Ovary (tissue), 9 donors: ENCODE data around the gene TMUB2. TPM values are rescaled to one million over a fixed set of nuclear protein-coding genes. Genes with fewer than 3 reads are reported as not detected.

ENCODE experiments used
- DNase-seq, 5 donors: peaks; one replicate each; pipeline ENCODE4 v3.0.0-alpha.2; 2019 to 2020
- H3K27ac ChIP-seq, 2 donors: fragments of 200-600 bp; one replicate each; pipeline versions ENCODE4 v1.5.1 to v1.8.0; 2019 to 2022
- H3K27me3 ChIP-seq: fragments of 200-600 bp; one replicate; pipeline ENCODE4 v1.8.0; 2022
- H3K36me3 ChIP-seq: fragments of 200-600 bp; sonication (generic); one replicate; pipeline ENCODE4 v1.5.1; 2019
- H3K4me1 ChIP-seq: one replicate; pipeline ENCODE4 v1.8.1; 2013; ENCODE audit warnings: mild to moderate bottlenecking, moderate library complexity; ENCODE audit not compliant: insufficient read depth
- H3K4me3 ChIP-seq: fragments of 200-600 bp; sonication (generic); one replicate; pipeline ENCODE4 v1.5.1; 2017
- H3K9me3 ChIP-seq, 2 donors: fragments of 200-600 bp in 1 of 2; sonication (generic) in 1 of 2; one replicate each; pipeline versions ENCODE4 v1.5.1 to v1.8.1; 2013 to 2019; ENCODE audit warnings: mild to moderate bottlenecking in 1 of 2, moderate library complexity in 1 of 2
- CTCF ChIP-seq, 3 donors: fragments of 450-650 bp in 2 of 3; fragments of 200-600 bp in 1 of 3; IDR thresholded peaks; one replicate each; pipeline versions ENCODE4 v1.5.1 to v1.8.0; 2016 to 2022; ENCODE audit warnings: antibody characterized with exemption in 3 of 3, mild to moderate bottlenecking in 1 of 3
- EP300 ChIP-seq: sonication (generic); formaldehyde crosslinking; IDR thresholded peaks from one replicate; pipeline ENCODE4 v1.6.1; 2017; ENCODE audit warnings: antibody characterized with exemption
- POLR2A ChIP-seq: fragments of 450-650 bp; IDR thresholded peaks from one replicate; pipeline ENCODE4 v1.6.1; 2017; ENCODE audit warnings: antibody characterized with exemption, mild to moderate bottlenecking, moderate library complexity
- WGBS, 3 donors: extraction: QIAGEN DNeasy Blood & Tissue Kit in 1 of 3; methylation state at CpG; one replicate each; pipeline versions ENCODE4 v1.1.5 to v1.1.7; 2013 to 2017; 5-methylcytosine and 5-hydroxymethylcytosine counted together
- intact Hi-C, 4 donors: fragments of 100-400 bp; cut with DNase I; formaldehyde crosslinking; loops; one replicate each; pipeline versions ENCODE4 v1.11.0 to v1.15.1; 2022 to 2023
- polyA plus RNA-seq, 2 donors: library from polyadenylated mRNA; stranded (reverse); fragments of 200-250 nt in 1 of 2; fragments of 350-450 nt in 1 of 2; fragmentation: Illumina TruSeq in 1 of 2; extraction: RNeasy Lipid Tissue Mini Kit (QIAGEN cat#74804) in 1 of 2; gene quantifications; one replicate each; pipeline ENCODE4 v1.2.3, GENCODE V29; 2013 to 2014
- total RNA-seq, 7 donors: library from RNA; depleted of rRNA in 2 of 7; stranded (reverse); fragments of >200 nt in 2 of 7; fragmentation: NEBNext Ultra II Directional in 3 of 7; extraction: Animal tissue kit (Norgen Biotek cat#: 25700) in 3 of 7; gene quantifications; one replicate each; pipeline versions ENCODE4 v1.1.0 to v1.2.4, GENCODE V29; 2016 to 2023
- donor health status: DM: no; HTN: no; CAD: no; lungs with moderate emphysema.
- donor health status: DM: no; HTN: no; CAD: no.
- donor health status: Bipolar disorder and iron deficiency.
- donor health status: DM: yes; HTN: yes; CAD: no.
- donor health status: DM: no; HTN: no; CAD: no.
- donor health status: DM: yes; HTN: yes; CAD: no.

TMUB2 gene
- total and polyA plus RNA-seq, 9 donors: 18.7 to 37.0 (median 28.6) TPM

GRCh38 chr17:44209786-44210341, 23.1 kb downstream of the TMUB2 start:
- TF ChIP-seq EP300 (no peak), POLR2A (no peak), CTCF (IDR thresholded peaks at IDR 0.05) (no peak)
- Histone ChIP-seq H3K4me3 (no peak overlapping the region), H3K27me3 (no peaks in the 10 kb centered on the region), H3K9me3 (no peaks in the 10 kb centered on the region), H3K36me3 (no peaks in the 10 kb centered on the region), H3K27ac (no peak overlapping the region), H3K4me1 (peaks cover 4% of the 10 kb centered on the region)
- intact Hi-C loops: loop anchor here in 3 of 4 donors (2.0 to 10.0 kb wide), 4 partner anchors 112 to 145 kb away; partner anchors contain the start of gene SLC25A39 (in 1 of the 3)
- WGBS, 3 donors: 61 to 69% (median 63%) methylated on average over 11 of the region's 11 CpGs
- no peak for DNase-seq

GRCh38 chr17:44210342-44211192, 23.8 kb downstream of the TMUB2 start:
- peak; percentile 82 to 93 (median 88) for DNase-seq
- intact Hi-C loops: loop anchor here in 3 of 4 donors (2.0 to 5.0 kb wide), 3 partner anchors 112 to 122 kb away; partner anchors contain the start of gene SLC25A39 (in 1 of the 3)
- Histone ChIP-seq H3K27ac (peak overlapping the region in 1 of 2 donors; percentile 7), H3K9me3 (no peaks in the 10 kb centered on the region), H3K4me3 (no peak overlapping the region), H3K4me1 (peaks cover 4% of the 10 kb centered on the region), H3K36me3 (no peaks in the 10 kb centered on the region), H3K27me3 (no peaks in the 10 kb centered on the region)
- TF ChIP-seq POLR2A (peak; percentile 23), CTCF (IDR thresholded peaks at IDR 0.05) (peak; percentile 96 to 99 (median 99)), EP300 (no peak)
- WGBS, 3 donors: 12 to 19% (median 16%) methylated on average over 24 to 64 of the region's 64 CpGs

DNA sequence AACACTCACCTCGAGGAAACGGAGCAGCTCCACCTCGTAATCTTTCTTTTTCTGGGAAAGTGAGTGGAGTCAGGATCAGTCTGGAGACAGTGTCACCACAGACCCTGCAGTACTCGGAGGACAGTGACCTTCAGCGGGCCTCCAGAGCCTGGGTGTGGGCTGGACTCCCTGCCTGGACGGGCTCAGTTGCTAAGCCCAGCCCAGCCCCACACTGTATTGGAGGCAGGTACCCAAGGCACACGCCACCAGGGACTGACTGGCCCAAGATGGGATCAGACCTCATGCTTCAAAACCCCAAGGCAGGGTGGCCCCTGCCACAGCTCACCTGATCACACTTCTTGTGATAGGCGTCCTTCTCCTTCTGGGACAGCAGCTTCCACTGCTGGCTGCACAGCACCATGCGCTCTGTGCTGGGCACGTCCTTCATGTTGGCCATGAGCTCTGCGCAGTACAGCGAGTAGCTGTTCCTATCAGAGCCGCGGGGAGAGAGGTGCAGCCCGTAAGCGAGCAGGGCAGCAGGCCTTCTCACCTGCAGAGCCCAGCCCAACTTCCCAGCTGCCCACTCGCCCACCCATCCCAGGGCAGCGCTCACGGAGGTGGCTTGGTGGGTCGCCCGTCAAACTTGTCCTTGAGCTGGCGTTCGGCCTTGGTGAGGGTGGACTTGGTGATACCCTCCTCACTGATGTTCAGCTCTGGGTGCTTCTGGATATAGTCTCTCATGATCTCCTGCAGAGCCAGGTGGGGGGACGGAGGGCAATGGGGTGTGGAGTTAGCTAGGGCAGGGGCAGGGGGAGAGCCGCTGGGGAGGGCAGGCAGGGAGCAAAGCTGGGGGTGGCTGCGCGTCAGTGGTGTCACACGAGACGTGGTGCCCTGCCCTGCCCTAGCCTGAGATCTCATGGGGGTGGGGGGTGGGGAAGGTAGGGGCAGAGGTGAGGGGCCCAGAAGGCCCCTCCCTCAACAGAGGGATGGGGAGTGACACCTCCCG, 24.8 kb downstream of the TMUB2 start:
- 82 to 90% (median 86%) methylated on average over 30 of the region's 30 CpGs for WGBS, 3 donors
- no peaks in the 10 kb centered on the region for H3K36me3 ChIP-seq
- H3K27ac ChIP-seq: no peak overlapping the region
- no peaks in the 10 kb centered on the region for H3K27me3 ChIP-seq
- H3K9me3 ChIP-seq: no peaks in the 10 kb centered on the region
- DNase-seq: no peak
- H3K4me3 ChIP-seq: no peak overlapping the region
- TF ChIP-seq CTCF (IDR thresholded peaks at IDR 0.05) (no peak), POLR2A (no peak), EP300 (no peak)
- intact Hi-C loops: loop anchor here in 3 of 4 donors (2.0 to 5.0 kb wide), 3 partner anchors 111 to 121 kb away; partner anchors contain the start of gene SLC25A39 (in 1 of the 3)
- H3K4me1 ChIP-seq: peaks cover 5% of the 10 kb centered on the region
